HFF-Myc (cell line): Measurements from ENCODE around the gene MICOS13.
A peak's percentile ranks its signal among the peaks of the same experiment; 100 is the strongest.

Source experiments
- DNase-seq: peaks from one replicate; pipeline ENCODE4 v3.0.0-alpha.2; 2011; ENCODE audit warnings: low read depth; ENCODE audit errors: extremely low read depth
- H3K4me3 ChIP-seq: replicated peaks from 2 replicates; pipeline ENCODE4 v1.5.1; 2011; ENCODE audit warnings: low read depth, mild to moderate bottlenecking, control low read depth, low read length
- CTCF ChIP-seq: IDR thresholded peaks from 2 replicates; pipeline ENCODE4 v1.5.1; 2012; ENCODE audit warnings: mild to moderate bottlenecking, low read depth, low read length, control low read depth; ENCODE audit errors: missing control alignments

Gene MICOS13

GRCh38 chr19:5718037-5718578 lies 37.8 kb upstream of the MICOS13 start:
- H3K4me3 ChIP-seq = peak overlapping the region; percentile 99
- TF ChIP-seq CTCF = no peak
- no peak for DNase-seq

GRCh38 chr19:5717215-5717935 lies 37.1 kb upstream of the MICOS13 start:
- no peak for TF ChIP-seq CTCF
- H3K4me3 ChIP-seq = peak overlapping the region; percentile 99

GRCh38 chr19:5714816-5715215 lies 34.5 kb upstream of the MICOS13 start:
- no peak for TF ChIP-seq CTCF
- DNase-seq = no peak
- no peak overlapping the region for H3K4me3 ChIP-seq

More at GRCh38 chr19:5717215-5717935, 37.1 kb upstream of the MICOS13 start:
- no peak for DNase-seq

GRCh38 chr19:5713228-5713627 lies 32.9 kb upstream of the MICOS13 start:
- no peak overlapping the region for H3K4me3 ChIP-seq
- DNase-seq = no peak
- TF ChIP-seq CTCF = no peak

GRCh38 chr19:5711713-5712161 lies 31.4 kb upstream of the MICOS13 start:
- DNase-seq = no peak
- TF ChIP-seq CTCF = no peak
- H3K4me3 ChIP-seq = no peak overlapping the region

GRCh38 chr19:5711025-5711424 lies 30.7 kb upstream of the MICOS13 start:
- no peak overlapping the region for H3K4me3 ChIP-seq
- no peak for DNase-seq
- no peak for TF ChIP-seq CTCF
